GM23338 (cell line): ENCODE measurements around the gene JAM2. TPM values are rescaled to one million over a fixed set of nuclear protein-coding genes. Genes with fewer than 3 reads are reported as not detected.

ENCODE experiments used
- CTCF ChIP-seq, 2 experiments: fragments of 200-600 bp in 1 of 2; sonication (generic) in 1 of 2; conservative IDR thresholded peaks; 2 replicates each; pipeline versions ENCODE4 v1.5.1 to v1.6.1; 2016 to 2017; ENCODE audit warnings: antibody characterized with exemption in 2 of 2, low read depth in 2 of 2, mild to moderate bottlenecking in 2 of 2, moderate library complexity in 1 of 2
- EZH2 ChIP-seq: fragments of 200-600 bp; sonication (generic); IDR thresholded peaks from one replicate; pipeline ENCODE4 v1.8.0; 2017; ENCODE audit warnings: antibody characterized with exemption, mild to moderate bottlenecking, low read depth; ENCODE audit not compliant: unreplicated experiment
- JUNB ChIP-seq: IDR thresholded peaks from one replicate; pipeline ENCODE4 v1.6.1; 2016; ENCODE audit warnings: antibody characterized with exemption; ENCODE audit not compliant: unreplicated experiment
- NANOG ChIP-seq: IDR thresholded peaks from 2 replicates; pipeline ENCODE4 v1.6.1; 2016; ENCODE audit warnings: antibody characterized with exemption, borderline replicate concordance
- ZNF114 ChIP-seq: fragments of 250-450 bp; sonication (Bioruptor Pico); IDR thresholded peaks from 2 replicates; pipeline ENCODE4 v1.5.0; 2020; ENCODE audit warnings: mild to moderate bottlenecking, moderate library complexity
- ZNF331 ChIP-seq: fragments of 250-450 bp; sonication (Bioruptor Pico); IDR thresholded peaks from 2 replicates; pipeline ENCODE4 v1.5.0; 2020; ENCODE audit warnings: low read depth, mild to moderate bottlenecking, moderate library complexity
- ZNF462 ChIP-seq: fragments of 250-450 bp; sonication (Bioruptor Pico); IDR thresholded peaks from 2 replicates; pipeline ENCODE4 v1.5.0; 2020; ENCODE audit warnings: mild to moderate bottlenecking, moderate library complexity
- polyA plus RNA-seq: library from polyadenylated mRNA; unstranded; fragments of >200 nt; fragmentation: Nextera tagmentation; extraction: Ambion mirVana; gene quantifications from 2 replicates; pipeline ENCODE4 v1.2.1, GENCODE V29; 2016
- total RNA-seq: library from RNA; depleted of rRNA; stranded (reverse); fragments of >200 nt; shearing (Covaris generic); gene quantifications from 2 replicates; pipeline ENCODE4 v1.2.3, GENCODE V29; 2014
- TF ChIP-seq, protein P1 (sequence below): IDR thresholded peaks from one replicate; pipeline ENCODE4 v1.6.1; 2018; ENCODE audit warnings: antibody characterized with exemption; ENCODE audit not compliant: unreplicated experiment

Gene JAM2
- total and polyA plus RNA-seq, 2 experiments from 2014 or later: 4.9 to 14.6 TPM

- TF ChIP-seq ZNF462 (CRISPR knock-in tag) (no peak), ZNF331 (CRISPR knock-in tag) (no peak), CTCF (conservative IDR thresholded peaks at IDR 0.05; ENCODE audit: low read depth in 2 of 2) (no peak), EZH2 (no peak), NANOG (no peak), ZNF114 (no peak), JUNB (no peak)
- TF ChIP-seq, protein P1, sequence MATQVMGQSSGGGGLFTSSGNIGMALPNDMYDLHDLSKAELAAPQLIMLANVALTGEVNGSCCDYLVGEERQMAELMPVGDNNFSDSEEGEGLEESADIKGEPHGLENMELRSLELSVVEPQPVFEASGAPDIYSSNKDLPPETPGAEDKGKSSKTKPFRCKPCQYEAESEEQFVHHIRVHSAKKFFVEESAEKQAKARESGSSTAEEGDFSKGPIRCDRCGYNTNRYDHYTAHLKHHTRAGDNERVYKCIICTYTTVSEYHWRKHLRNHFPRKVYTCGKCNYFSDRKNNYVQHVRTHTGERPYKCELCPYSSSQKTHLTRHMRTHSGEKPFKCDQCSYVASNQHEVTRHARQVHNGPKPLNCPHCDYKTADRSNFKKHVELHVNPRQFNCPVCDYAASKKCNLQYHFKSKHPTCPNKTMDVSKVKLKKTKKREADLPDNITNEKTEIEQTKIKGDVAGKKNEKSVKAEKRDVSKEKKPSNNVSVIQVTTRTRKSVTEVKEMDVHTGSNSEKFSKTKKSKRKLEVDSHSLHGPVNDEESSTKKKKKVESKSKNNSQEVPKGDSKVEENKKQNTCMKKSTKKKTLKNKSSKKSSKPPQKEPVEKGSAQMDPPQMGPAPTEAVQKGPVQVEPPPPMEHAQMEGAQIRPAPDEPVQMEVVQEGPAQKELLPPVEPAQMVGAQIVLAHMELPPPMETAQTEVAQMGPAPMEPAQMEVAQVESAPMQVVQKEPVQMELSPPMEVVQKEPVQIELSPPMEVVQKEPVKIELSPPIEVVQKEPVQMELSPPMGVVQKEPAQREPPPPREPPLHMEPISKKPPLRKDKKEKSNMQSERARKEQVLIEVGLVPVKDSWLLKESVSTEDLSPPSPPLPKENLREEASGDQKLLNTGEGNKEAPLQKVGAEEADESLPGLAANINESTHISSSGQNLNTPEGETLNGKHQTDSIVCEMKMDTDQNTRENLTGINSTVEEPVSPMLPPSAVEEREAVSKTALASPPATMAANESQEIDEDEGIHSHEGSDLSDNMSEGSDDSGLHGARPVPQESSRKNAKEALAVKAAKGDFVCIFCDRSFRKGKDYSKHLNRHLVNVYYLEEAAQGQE: no peak
These were observed 83.6 kb downstream of the JAM2 start (continued) for GRCh38 chr21:25722631-25723030.
